Lower lobe of right lung (tissue), 2 donors: ENCODE data around the gene SH3RF3. TPM values are rescaled to one million over a fixed set of nuclear protein-coding genes. Genes with fewer than 3 reads are reported as not detected.

ENCODE experiments used
- ATAC-seq, 2 donors: fragments of 200-7000 bp; cut with Tn5 transposase; one replicate each; pipeline ENCODE4 v1.9.1; 2020 to 2022; ENCODE audit warnings: mild to moderate bottlenecking in 2 of 2, moderate library complexity in 2 of 2
- DNase-seq: peaks from one replicate; pipeline ENCODE4 v3.0.0-alpha.2; 2020
- H3K27ac ChIP-seq: fragments of 200-600 bp; one replicate; pipeline ENCODE4 v1.8.0; 2022
- H3K27me3 ChIP-seq: fragments of 200-600 bp; one replicate; pipeline ENCODE4 v1.8.0; 2022; ENCODE audit warnings: low read depth
- H3K36me3 ChIP-seq: fragments of 200-600 bp; one replicate; pipeline ENCODE4 v1.8.0; 2022; ENCODE audit warnings: mild to moderate bottlenecking
- H3K4me1 ChIP-seq: fragments of 200-600 bp; one replicate; pipeline ENCODE4 v1.8.0; 2022
- H3K4me3 ChIP-seq: fragments of 200-600 bp; one replicate; pipeline ENCODE4 v1.8.0; 2022; ENCODE audit warnings: mild to moderate bottlenecking
- H3K9me3 ChIP-seq: fragments of 200-600 bp; one replicate; pipeline ENCODE4 v1.8.0; 2022
- CTCF ChIP-seq: fragments of 200-600 bp; IDR thresholded peaks from one replicate; pipeline ENCODE4 v1.8.0; 2022; ENCODE audit warnings: antibody characterized with exemption, mild to moderate bottlenecking
- intact Hi-C: fragments of 100-400 bp; cut with DNase I; formaldehyde crosslinking; loops from one replicate; pipeline ENCODE4 v1.11.0; 2022
- total RNA-seq: library from RNA; stranded (reverse); fragmentation: NEBNext Ultra II Directional; extraction: Animal tissue kit (Norgen Biotek cat#: 25700); gene quantifications from one replicate; pipeline ENCODE4 v1.2.1, GENCODE V29; 2021
- donor health status: DM: no; HTN: yes; CAD: no; lungs with severe emphysema.

Gene SH3RF3
- total RNA-seq, 1 donor from 2014 or later, result 5.7 TPM

GRCh38 chr2:109537565-109538222 is 408.7 kb downstream of the SH3RF3 start:
- Histone ChIP-seq H3K9me3 (no peaks in the 10 kb centered on the region), H3K27ac (no peak overlapping the region), H3K4me1 (no peaks in the 10 kb centered on the region), H3K4me3 (no peak overlapping the region), H3K27me3 (no peaks in the 10 kb centered on the region), H3K36me3 (no peaks in the 10 kb centered on the region)
- no peak for TF ChIP-seq CTCF
- no peak for ATAC-seq
- intact Hi-C loops, result no loop called here
- no peak for DNase-seq

GRCh38 chr2:109538546-109538945 is 409.5 kb downstream of the SH3RF3 start:
- Histone ChIP-seq H3K4me3 (no peak overlapping the region), H3K36me3 (no peaks in the 10 kb centered on the region), H3K27ac (no peak overlapping the region), H3K9me3 (no peaks in the 10 kb centered on the region), H3K4me1 (no peaks in the 10 kb centered on the region), H3K27me3 (no peaks in the 10 kb centered on the region)
- no peak for ATAC-seq
- TF ChIP-seq CTCF, result no peak
- DNase-seq, result no peak
- intact Hi-C loops, result no loop called here

GRCh38 chr2:109542384-109542783 is 413.4 kb downstream of the SH3RF3 start:
- no peak overlapping the region for H3K27ac ChIP-seq
- H3K27me3 ChIP-seq, result no peaks in the 10 kb centered on the region
- no peaks in the 10 kb centered on the region for H3K9me3 ChIP-seq
- TF ChIP-seq CTCF, result no peak
- no peak overlapping the region for H3K4me3 ChIP-seq
- no peaks in the 10 kb centered on the region for H3K4me1 ChIP-seq
- H3K36me3 ChIP-seq, result peaks cover 17% of the 10 kb centered on the region
- DNase-seq (no peak), ATAC-seq (peak in 1 of 2 donors; percentile 36)
- intact Hi-C loops, result no loop called here

GRCh38 chr2:109545828-109546713 is 417.1 kb downstream of the SH3RF3 start:
- H3K27ac ChIP-seq, result no peak overlapping the region
- H3K4me3 ChIP-seq, result no peak overlapping the region
- DNase-seq (peak; percentile 56), ATAC-seq (peak; percentile 90 to 93)
- intact Hi-C loops, result no loop called here
- peak; percentile 89 for TF ChIP-seq CTCF
- peaks cover 17% of the 10 kb centered on the region for H3K36me3 ChIP-seq
- no peaks in the 10 kb centered on the region for H3K27me3 ChIP-seq
- no peaks in the 10 kb centered on the region for H3K4me1 ChIP-seq
- no peaks in the 10 kb centered on the region for H3K9me3 ChIP-seq

GRCh38 chr2:109547280-109547679 is 418.3 kb downstream of the SH3RF3 start:
- ATAC-seq (no peak), DNase-seq (no peak)
- intact Hi-C loops, result no loop called here
- H3K9me3 ChIP-seq, result no peaks in the 10 kb centered on the region
- no peaks in the 10 kb centered on the region for H3K4me1 ChIP-seq
- no peaks in the 10 kb centered on the region for H3K27me3 ChIP-seq
- no peak overlapping the region for H3K27ac ChIP-seq
- H3K4me3 ChIP-seq, result no peak overlapping the region
- no peak for TF ChIP-seq CTCF
- H3K36me3 ChIP-seq, result peaks cover 20% of the 10 kb centered on the region
